HG02973 (cell line): ENCODE results near the gene HOXD4.

Source experiments
- ATAC-seq: cut with Tn5 transposase; IDR thresholded peaks from one replicate; pipeline ENCODE4 v1.9.1; 2021; ENCODE audit warnings: moderate library complexity; ENCODE audit not compliant: unreplicated experiment

Gene HOXD4

DNA sequence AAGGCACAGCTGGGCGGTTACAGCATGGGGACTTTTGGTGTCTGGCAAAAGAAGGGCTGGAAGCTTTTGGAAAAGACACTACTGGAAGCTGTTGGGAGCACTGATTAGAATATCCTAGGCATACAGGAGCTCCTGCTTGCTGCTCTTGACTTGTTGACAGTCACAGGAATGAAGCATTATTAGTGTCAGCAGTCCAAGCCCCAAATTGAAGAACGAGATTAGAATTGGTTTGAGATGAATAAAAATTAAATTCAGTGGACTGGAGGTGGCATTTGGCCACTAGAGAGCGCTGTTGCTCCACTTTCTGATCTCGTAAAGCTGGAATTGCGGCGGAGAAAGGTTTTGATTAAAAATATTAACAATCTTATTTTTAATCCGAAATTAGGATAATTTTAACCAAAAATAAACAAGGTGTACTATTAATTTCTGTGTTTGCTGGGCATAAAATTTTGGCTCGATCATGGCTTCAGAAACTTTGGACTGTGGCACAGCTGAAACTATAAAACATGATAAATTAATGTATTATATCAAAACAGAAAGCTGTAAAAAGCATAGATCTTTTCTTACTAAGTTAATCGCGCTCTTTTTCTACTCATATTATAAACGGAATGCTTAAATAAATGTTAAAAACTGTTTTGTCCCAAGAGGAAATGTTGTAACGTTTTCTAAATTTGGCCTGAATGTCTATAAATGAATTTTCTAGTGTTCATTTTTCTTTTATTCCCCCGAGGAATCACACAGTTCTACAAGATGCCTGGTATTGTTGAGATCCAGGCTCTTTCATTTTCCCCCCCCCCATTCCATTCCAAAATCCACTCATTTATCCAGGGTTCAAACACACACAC, 24.2 kb upstream of the HOXD4 start:
- ATAC-seq, result no peak

DNA sequence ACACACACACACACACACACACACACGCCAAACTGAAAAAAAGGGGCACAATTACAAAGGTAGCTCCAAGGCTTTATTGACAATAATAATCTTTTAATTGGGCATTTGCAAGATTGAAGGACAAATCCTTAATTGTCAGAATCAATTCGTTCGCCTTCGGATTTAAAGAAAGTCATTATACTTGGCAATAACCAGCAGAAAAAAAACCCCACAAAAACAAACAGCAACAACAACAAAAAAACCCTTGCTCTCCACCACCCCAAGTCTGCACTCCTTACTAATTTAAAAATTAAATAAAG, 23.6 kb upstream of the HOXD4 start:
- no peak for ATAC-seq

DNA sequence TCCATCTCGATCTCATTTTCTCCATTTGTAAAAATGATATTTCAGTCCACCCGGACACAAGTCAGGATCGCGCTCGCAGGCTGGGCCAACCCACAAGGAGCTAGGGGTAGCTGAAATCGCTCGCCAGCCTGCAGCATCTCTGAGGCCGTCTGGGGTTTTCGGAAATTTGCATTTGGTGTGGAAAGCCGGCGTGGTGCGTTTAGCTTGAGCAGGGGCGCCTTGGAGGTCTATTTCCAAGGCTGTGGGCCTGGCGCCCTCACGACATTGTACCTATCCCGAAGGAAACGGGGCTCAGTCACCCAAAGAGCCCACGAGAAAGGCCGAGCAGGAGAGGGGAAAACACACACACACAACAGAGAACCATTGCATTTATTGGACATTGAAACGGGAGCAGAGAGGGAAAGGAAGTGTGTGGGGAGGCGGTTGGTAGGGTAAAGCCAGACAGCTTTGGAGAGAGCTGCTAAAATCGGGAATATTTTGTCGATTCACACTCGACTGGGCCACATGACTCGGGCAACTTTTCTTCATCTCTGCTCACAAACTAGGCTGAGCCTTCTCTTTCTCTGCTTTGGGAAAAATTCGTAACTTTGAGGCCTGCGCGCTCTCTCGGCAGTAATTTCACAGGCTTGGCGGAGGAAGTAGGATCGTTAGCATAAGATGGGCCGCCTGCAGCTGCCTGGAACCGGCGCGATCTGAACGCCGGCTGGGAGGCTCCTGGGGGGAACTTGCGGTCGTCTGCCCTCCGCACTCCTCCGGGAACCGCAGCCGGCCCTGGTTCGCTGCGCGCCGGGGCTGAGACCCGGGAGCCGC, 23.0 kb upstream of the HOXD4 start:
- no peak for ATAC-seq

DNA sequence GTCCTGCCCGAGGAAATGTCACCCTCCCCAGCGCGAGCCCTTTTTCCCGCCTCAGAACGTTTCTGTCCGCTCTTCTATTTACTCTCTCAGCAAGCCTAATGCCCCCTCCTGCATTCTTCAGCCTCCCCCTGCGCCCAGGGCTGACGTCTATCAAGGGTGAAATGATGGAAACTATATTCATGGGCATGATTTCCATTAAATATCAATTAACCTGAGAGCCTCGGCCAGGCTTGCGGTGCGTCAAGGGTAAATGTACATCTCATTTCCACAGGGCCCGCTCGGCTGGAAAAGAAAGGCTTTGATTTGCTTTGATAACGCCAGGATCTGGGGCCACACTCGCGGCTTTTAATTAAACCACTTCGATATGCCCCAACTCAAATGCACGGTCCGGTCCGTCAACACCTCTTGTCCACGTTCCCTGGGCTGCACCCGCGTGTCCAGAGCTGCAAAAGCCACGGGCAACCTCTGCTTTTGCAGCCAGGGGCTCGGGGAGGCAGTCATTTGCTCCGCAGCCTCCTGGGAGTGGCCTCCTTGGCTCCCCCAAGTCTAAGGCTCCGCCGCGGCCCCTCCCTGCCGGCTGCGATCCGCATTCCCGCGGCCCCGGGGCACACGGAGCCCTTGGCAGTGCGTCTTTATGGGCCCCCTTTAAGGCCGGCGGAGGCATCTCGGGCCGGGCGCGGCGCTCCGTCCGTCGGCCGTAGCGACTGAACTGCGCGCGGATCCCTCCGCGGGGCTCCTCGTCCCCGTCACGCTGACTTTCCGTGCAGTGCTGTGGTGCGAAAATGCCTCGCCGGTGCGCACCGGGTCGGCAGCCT, 22.2 kb upstream of the HOXD4 start, which contains the start of gene HOXD8:
TSS of gene HOXD8 (plus strand) at position 724 of the 815 bp plus-strand sequence. CDS start 662 bp downstream, outside the sequence.
- ATAC-seq, result no peak

DNA sequence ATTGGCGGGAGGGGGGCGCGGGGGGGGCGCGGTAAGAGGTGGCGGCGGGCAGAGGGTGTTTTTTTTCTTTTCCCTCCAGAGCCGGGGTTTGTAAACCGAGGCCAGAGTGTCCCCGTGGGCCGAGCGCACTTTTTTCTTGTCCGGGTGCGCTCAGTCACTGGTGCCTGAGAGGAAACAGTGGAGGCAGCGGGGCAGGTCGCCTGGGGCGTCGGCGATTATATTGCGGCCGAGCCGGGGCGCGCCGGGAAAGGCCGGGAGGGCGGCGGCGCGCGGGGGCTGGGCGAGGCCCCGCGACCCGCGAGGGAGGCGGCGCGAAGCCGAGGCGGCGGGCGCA, 21.6 kb upstream of the HOXD4 start:
- ATAC-seq, result no peak

DNA sequence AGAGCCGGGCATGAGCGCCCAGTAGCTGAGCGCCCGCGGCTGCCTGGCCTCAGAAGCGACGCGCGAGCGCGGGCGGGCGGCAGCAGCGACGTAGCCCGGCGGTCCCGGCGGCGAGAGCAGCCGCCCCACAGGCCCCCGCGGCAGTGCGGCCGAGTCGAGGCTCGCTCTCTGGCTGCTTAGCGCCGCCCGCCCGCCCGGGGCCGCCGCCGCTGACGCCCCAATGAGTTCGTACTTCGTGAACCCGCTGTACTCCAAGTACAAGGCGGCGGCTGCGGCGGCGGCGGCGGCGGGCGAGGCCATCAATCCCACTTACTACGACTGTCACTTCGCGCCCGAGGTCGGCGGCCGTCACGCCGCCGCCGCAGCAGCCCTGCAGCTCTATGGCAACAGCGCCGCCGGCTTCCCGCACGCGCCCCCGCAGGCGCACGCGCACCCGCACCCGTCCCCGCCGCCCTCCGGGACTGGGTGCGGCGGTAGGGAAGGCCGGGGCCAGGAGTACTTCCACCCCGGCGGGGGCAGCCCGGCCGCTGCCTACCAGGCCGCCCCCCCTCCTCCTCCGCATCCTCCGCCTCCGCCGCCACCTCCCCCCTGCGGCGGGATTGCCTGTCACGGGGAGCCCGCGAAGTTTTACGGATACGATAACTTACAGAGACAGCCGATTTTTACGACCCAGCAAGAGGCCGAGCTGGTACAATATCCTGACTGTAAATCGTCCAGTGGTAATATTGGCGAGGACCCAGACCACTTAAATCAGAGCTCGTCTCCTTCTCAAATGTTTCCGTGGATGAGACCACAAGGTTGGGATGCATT, 21.0 kb upstream of the HOXD4 start:
- no peak for ATAC-seq

DNA sequence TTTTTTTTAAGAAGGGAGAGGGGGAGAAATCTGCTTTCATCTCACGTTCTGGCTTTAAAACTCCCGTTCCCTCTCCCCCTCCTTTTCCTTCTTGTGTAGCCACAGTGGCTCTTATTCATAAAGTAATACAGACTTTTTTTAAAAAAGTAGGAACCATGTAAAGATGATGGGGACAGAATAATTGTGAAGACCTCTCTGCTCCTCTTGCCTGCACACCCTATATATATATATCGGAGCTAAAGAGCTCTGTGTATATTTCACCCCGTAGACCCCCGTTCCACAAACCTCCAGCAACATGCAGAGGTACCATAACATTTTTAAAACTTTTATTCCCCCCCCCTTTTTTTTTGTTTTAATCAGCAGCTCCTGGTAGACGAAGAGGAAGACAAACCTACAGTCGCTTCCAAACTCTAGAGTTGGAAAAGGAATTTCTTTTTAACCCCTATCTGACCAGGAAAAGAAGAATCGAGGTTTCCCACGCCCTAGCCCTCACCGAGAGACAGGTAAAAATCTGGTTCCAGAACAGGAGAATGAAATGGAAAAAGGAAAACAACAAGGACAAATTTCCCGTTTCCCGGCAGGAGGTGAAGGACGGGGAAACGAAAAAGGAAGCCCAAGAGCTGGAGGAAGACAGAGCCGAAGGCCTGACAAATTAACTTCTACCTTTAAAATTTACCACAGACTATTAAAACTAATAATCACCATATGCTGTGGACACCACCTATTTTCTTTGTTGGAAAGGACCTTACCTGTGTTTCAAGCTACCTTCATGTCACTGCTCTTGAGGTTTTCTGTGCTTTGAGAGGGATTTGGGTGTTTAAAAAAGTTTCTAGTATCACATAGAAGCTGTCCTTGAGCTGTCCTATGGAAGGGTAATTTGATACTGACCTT, 20.1 kb upstream of the HOXD4 start:
- no peak for ATAC-seq

DNA sequence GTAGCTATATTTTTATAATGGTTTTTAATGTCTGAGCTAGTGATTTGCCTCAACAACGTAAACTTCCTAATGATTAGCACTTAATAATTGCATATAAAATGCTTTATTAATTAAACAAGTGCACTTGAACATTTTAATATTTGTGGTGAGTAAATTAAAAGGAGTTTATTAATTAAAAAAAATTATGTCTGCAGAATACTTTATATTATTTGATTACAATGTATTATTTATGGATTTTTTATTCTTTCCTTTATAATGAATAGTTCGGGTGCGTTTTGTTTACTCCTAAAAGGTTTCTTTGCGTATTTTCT, 19.5 kb upstream of the HOXD4 start:
- no peak for ATAC-seq

DNA sequence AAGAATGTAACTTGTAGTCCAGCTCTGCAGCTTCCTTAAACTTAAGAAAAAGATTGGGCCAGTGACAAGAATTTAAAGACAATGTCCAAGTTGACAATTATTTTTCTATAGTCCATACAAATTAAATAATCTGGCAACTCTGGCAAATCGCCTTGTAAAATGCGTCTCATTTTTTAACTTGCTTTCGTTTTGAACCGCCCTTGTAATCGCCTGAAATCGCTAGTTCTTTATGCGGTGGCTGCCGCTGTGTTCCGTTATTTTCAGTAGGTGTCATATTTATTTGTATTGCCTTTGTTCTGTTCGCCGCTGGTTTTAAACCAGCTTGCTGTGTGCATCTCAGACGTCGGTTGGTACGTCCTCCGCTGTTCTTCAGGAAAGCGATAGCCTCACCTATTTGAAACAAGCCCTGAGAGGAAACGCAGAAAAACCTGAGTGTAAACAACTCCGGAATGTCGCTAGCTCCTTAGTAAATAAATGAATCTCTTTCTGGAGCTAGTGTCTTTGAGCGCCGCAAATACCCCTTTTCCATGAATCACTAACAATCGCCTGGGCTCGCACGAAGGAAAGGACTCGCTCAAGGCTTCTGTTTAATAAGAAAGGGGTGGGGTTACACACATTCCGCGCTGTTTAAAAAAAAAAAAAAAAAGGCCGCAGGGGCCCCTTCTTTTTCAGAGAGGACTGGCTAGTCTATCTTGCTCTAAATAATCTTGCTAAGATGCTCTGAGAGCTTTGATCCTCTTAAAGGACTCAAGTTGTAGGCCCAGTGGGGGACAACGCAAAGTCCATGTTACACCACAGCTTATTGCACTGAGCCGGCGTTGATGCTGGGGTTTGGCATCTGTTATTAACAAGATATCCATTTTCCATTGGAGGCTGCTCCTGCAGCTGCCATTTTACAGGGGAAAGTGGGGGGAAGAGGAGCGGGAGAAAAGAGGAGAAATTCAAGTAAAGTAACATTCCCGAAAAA, 18.9 kb upstream of the HOXD4 start:
- ATAC-seq, result no peak

DNA sequence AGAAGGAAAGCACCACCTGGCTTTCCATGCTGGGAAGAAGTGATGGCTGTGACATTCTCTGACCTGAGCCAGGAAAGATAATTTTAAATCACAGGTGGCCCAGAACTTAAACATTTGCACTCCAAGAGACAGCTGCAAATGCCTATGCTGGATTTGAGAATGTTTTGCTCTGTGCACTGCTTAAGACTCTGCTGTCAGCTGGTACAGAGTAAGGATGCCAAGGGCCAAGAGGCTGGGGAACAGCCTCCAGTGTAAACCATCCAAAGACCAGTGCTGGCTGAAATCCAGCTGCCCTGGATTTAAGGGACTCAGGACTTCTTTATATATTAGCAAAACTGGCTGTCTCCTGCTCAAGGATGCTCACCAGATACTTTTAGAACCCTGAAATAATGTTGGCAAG, 18.0 kb upstream of the HOXD4 start:
- no peak for ATAC-seq

DNA sequence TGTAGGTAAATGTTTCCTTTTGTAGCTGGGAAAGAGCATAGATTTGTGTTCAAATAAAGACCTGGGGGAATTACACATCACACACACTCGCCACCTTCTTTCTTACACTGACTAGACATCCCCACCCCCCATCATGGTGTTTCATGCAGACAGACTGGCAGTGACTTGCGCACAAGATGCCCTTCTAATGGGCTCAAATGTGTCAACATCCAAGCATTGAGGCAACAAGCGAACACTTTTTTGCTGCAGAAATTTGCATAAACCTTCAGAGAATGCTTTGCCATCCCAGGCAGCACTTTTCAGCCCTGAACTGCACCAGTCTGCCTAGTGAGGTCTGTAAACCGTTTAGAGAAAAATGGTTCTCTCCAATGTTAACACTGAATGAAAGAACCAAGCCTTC, 17.3 kb upstream of the HOXD4 start:
- no peak for ATAC-seq

DNA sequence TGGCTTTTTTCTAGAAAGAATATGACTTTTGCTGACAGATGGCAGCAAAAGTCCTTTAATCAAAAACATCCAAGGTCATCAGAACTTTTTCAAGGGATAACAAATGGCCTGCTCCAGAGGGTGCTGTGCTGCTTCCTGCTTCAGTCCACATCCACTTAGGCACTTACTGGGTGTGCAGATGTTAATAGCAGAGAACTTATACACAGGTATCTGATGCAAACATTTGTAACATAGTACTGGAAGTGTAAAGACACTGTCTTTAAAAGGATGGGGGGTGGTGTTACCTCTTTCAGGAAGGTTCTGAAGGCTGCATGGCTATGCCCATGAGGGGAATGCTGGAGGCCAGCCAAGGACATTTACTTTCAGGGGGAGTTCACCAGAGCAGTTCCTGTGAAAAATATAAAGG, 16.3 kb upstream of the HOXD4 start:
- ATAC-seq, result no peak

DNA sequence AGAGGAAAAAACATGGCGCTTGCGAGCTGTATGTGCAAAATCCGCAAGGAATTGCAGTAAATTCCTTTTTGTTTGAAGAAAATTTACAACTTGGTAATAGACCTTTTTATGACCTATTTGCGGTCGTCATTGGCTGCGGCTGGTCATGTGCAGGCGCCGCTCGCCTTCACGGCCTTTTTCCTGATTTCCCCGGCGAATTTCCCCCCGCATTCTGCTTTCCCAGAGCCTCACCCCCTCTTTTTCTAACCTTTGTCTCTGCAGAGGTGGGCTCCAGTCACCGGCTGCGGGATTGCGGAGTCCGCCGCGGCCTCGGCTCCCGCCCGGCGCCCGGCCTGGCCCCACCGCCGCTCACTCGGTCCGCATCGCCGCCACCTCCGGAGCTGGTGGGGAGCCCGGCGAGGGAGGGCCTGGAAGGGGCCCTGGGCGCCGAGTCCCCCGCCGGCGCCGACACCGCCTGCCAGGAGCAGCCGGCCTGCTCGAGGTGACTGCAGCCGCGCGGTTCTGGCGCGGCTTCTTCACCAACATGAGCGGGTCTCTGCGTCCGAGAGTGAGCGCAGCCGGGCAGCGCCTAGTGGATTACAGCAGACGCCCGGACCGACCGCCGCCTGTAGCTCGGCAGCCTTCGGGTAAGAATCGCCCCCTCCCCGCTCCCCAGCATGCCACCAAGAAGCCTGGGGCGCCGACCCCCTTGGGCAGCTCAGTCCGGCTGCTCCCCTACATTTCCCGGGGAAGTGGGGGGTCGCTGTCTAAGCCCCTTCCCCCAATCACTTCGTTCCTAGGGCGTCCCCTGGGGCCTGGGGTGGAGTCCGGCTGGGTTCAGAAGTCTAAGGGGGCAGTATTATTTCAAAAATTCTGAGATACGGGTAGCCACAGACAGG, 14.7 kb upstream of the HOXD4 start:
- ATAC-seq, result no peak

DNA sequence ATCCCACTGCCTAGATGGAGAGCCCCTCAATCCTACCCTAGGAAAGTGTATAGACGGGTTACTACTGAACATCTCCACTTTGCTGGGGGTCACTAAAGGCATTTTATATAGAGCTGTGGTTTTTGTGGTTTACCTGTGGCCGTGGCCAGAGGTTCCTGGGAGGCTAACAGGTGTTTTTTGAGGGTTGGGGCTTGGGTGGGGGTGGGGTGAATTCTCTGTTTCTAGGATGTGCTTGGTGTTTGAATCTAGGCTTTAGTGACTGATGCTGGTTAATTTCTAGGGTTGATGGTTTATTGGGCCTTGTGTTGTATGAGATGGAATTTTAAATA, 14.1 kb upstream of the HOXD4 start:
- ATAC-seq, result no peak

DNA sequence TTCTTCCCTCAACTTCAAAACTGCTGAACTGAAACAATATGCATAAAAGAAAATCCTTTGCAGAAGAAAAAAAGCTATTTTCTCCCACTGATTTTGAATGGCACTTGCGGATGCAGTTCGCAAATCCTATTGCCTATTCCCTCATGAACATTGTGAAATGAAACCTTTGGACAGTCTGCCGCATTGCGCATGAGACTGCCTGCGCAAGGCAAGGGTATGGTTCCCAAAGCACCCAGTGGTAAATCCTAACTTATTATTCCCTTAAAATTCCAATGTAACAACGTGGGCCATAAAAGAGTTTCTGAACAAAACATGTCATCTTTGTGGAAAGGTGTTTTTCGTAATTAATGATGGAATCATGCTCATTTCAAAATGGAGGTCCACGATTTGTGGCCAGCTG, 13.4 kb upstream of the HOXD4 start:
- no peak for ATAC-seq

DNA sequence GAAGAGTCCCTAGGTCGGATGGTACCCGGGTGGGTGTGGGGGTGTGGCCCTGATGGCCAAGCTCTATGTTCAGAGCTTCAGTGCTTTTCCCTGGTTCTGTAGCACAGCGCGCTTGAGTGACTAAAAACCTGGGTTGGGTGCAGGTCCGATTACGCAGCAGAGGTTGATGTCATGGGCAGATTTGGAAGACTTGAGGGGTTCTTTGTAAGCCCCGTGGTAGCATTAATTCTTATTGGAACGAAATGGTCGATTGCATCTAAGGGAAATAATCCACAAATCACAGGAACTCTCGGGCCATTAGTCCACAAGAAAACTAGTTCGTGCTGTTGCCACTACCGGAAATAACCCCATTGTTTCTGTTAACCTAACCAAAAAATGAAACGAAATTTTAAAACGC, 12.8 kb upstream of the HOXD4 start:
- ATAC-seq, result no peak

DNA sequence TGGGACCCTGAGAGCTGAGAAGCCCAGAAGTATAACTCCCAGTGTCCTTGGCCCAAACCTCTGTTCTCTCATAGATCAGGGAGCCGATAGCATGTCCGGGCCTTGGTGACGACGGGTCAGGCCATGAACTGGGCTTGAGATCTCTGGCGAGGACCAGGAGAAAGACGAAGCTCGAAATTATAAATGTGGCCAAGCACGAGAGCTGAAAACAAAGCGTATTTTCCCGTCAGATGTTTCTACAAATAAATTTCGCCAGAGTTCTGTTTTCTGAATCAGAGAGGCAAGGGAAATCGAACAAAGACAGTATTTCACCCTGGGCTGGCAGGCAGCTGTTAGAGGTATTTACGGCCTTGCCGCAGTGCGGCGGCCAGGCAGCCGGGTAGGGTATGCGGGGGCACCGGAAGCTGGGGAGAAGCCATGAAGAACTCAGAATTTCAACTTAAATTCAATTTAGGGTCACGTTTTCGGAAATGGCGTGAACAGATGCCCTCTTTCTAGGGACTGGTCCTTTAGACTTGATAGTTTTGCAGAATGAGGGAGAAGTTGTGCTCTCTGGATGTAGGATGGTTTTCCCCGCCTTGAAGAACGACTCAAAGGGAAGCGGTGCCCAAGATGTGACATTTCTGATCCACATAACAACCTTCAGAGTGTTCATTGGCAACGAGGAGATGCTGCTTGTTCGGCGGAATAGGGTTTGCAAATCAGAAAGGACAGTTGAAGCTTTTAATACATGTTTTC, 12.3 kb upstream of the HOXD4 start:
- ATAC-seq, result no peak
